NCI-H748 treated with DMSO at 0.1 percent for 48 hours (cell line): ENCODE results near the gene TDRD3.
"Not testable (repeated sequence)": the region's sequence is repeated elsewhere in the genome, so short reads cannot be mapped to it uniquely, and the experiment has no call there.

ENCODE experiments used
- DNase-seq: peaks from one replicate; lab custom pipeline; 2025; lab: John Stamatoyannopoulos, UW

Gene TDRD3

DNA sequence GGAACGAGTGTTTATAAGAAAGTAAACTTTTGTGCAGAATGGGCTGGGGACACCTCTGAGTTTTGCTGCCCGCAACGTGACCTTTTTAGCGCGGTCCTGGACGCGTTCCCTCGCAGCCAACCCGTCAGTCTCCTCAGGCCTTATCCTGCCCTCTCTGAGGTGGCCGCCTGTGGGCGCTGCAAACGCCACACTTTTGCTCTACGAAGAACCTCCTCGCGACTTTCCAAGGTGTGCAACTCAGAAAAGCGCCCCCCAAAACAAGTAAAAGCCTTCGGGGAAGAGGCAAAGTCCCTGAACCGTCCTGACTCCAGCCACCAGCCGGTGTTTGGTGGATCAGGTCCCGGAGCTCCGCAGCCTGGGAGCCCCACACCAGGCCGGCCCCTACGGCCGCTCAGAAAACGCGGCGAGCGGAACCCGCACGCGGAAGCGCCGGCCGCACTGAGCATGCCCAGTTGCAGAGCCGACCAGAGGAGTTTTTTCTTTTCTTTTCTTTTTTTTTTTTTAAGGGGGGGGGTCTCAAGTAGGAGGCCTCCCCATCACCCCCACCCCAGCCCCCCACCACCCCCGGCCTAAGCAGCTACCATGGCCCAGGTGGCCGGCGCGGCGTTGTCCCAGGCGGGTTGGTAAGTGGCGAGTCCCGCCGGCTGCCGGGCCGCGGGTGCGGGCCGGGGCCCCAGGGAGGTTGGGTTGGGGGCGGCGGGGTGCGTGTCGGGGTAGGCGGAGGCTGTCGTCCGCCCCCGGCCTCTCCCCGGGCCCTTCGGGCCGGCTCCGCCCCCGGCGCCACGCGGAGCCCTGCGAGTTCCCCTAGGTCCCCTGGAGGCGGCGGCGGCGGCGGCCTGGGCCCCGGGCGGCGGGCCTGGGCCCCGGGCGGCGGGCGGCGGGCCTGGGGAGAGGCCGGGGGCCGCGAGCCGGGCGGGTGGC lies at the start of gene TDRD3:
Gene TDRD3 (plus strand): TSS at position 438 of the 921 bp plus-strand sequence. CDS start 145 bp downstream, at position 583.
- peak; percentile 75 for DNase-seq

DNA sequence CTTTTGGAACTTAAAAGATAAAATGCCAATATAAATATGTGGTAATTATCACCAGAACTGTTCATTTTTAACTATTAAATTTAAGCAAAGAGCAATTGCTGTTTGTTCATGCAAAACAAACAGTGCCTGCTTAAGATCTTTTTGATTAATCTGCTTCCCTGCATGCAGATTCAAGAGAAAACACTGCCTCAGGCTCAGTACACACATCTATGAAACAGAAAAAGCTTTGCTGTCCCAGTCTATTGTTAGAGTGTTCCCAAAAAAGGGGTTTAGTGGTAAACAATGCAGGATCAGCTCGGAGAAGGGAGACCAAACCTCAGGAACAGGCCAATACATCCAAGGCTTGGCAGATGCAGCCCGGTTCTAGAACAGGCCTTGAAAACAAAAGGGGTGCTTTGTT lies 49.3 kb upstream of the TDRD3 start:
- DNase-seq, result no peak

DNA sequence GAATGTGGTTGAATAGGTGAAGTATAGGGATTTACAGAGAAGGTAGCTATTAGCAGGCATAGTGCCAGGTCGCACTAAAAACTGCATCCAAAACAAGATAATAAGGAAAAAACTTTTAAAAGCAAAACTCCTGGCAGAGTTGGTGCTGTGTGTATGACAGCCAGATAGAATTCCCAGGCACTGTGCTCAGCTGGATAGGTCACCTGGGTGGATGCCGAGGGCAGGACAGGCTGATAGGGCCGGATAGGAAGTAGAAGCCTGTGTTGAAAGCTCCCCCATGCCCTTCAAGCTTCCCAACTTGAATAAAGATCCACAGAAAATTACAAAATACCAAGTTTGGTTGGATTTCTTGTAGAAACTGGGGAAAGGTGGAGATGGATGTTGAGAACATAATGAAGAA lies 48.9 kb upstream of the TDRD3 start:
- no peak for DNase-seq

DNA sequence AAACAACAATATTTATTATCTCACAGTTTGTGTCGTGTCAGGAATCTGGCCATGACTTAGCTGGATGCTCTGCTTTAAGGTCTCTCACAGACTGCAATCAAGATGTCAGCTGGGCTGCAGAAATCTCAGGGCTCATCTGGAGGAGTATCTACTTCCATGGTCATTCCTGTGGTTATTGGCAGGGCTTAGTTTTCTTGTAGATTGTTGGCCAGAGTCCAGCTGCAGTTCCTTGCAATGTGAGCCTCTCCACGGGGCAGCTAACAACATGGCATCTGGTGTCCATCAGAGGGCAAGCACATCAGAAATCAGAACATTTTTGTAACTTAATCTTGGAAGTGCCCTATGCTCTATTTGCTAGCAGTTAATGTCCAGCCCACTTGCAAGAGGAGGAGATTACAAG lies 45.7 kb upstream of the TDRD3 start:
- DNase-seq, result no peak

DNA sequence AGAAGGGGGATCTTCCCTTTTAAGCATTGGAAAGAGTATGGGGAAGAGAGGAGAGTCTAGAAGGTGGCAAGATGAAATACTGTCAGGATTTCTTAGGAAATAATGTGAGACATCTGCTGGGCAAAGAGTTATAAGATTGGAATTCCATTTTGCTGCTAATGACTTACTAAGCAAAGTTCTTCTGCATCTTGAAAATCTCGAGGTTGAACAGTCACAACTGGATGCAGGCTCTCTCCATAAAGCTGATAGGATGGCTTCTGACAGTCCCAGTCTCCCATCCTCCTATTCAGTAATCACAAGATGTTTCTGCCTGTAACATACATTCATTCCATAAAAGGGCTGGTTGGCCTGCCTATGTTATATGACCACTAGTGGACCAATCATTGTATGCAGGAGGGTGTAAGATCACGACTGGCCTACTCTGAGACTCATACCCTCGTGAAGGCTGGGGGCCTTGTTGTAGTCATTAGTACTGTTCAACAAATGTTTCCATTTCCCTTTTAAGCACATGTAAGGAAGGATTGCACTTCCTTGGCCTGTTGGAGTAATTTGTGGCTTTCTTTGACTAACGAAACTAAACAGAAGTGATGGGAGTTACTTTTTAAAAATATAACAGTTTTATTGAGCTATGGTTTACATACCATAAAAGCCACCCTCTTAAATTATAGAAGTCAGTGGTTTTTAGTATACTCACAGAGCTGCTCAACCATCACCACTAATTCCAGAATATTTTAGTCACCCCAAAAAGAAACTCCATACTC lies 45.0 kb upstream of the TDRD3 start:
- DNase-seq, result no peak

DNA sequence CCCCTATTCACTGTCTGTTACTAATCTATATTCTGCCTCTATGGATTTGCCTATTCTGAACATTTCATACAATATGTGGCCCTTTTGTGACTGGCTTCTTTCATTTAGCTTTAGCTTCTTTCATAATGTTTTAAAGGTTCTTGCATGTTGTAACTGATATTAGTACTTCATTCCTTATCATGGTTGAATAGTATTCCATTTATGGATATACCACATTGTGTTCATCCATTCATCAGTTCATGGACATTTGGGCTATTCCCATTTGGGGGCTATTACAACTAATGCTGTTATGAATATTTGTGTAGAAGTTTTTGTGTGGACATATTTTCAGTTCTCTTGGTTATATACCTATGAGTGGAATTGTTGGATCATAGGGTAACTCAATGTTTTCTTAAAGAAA lies 44.4 kb upstream of the TDRD3 start:
- DNase-seq, result no peak

DNA sequence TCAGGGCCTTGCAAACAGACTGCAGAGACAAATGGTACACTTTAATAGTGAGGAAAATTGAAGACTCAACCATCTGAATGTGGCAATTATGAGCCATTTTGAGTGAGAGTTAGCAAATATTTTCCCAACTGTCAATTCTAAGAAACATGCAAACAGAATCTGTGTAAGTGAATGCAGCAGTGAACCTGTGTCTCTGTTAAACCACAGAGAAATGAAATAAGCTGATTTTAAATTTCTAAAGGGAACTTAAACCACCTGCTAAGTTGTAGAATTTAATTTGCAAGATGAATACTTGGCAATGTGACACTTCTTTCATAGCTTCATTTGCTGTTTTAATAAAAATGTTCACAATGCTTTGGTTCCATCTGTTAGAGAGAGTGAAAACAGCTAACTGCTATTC lies 42.0 kb upstream of the TDRD3 start:
- peak; percentile 55 for DNase-seq

DNA sequence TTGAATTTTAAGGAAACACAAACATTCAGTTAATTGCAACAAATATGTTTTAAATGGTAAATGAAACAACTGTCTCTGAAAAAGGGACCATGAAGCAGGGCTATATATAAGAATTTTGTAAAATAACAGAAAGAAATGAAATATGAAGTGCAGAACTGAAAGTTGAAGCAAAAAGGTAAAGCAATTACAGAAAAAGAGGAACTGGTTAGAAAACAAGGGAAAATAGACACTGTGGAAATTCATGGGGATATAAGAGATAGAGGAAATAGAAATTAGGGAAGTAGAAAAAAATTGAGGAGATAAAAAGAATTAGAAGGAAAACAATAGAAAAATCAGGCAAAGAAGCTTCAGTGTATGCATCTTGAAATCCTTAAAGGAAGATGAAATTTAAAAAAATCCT lies 40.0 kb upstream of the TDRD3 start:
- no peak for DNase-seq

DNA sequence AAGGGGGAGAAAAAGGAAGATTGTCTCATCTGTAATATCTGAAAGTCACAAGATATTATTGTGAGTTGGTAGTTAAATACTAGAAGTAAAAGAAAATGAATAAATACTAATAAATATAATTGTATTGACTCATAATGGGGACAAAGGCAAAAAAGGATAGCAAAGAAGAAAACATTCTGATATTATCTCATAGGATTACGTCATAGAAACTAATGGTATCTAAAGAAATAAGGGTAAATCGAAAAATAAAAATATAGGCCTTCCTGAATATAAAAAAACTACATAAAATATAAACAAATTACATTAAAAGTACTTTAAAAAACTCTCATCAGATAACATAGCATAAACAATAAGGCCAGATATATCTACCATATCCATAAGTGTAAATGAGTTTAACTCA lies 38.6 kb upstream of the TDRD3 start:
- DNase-seq, result no peak

DNA sequence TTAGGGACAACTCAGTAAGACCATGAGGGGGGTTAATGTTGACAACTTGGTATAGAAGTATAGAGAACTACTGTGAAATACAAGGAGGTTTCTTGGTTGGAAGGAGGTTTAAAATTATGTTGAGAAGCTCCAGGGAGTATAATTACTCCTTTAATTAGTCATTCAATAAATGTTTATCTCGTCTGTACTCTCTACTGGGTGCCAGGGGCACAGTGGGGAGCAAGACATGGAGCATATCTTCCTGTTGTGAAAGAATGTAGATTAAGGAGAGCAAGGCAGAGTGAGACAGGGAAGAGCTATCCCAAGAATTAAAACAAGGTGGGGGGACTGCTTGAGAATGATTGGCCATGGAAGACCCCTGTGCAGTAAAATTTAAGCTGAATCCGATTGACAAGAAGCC lies 33.7 kb upstream of the TDRD3 start:
- DNase-seq, result no peak

DNA sequence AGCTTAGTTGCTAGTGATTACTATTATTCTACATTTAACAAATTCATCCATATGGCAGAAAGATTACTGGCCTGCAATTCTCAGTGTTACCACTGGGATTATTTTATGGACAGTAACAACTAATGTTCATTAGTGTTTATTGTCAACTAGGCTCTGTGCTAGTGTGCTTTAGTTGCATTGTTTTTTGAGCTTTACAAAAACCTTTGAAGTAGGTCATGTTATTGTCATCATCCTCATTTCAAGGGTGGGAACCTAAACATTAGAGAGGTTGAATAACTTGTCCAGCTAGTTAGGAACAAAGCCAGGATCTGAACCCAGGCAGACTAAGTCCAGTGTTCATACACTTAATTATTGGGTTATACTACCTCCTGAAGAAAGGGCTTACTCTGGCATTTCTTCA lies 27.8 kb upstream of the TDRD3 start:
- DNase-seq, result peak; percentile 12

DNA sequence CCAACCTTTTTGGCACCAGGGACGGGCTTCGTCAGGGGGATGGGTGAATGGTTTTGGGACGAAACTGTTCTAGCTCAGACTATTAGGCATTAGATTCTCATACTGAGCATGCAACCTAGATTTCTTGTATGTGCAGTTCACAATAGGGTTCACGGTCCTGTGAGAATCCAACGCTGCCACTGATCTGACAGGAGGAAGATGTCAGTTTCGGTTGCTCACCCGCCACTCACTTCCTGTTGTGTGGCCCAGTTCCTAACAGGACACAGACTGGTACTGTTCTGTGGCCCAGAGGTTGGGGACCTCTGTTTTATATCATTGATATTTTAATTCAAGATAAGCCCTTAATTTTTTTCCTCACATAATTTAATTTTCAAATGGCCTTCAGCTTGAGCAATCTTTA lies 26.7 kb upstream of the TDRD3 start:
- no peak for DNase-seq

DNA sequence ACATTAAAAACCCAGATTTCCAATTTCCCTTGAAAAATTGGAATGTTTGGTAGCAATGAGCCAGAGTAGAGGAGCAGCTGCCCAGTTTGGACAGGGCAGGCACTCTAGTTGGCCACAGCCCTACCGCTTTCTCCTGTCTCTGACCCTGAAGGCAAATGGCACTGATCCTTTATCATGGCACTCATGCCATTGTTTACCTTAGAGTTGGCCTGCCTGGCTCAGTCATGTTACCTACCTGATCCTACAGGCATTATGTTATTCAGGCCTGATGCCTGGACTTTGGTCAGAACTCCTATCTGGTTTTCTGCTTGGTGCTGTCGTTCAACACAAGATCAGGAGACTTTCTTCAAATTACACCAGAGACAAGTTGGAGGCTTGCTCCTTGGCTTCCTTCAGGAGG lies 24.9 kb upstream of the TDRD3 start:
- no peak for DNase-seq

DNA sequence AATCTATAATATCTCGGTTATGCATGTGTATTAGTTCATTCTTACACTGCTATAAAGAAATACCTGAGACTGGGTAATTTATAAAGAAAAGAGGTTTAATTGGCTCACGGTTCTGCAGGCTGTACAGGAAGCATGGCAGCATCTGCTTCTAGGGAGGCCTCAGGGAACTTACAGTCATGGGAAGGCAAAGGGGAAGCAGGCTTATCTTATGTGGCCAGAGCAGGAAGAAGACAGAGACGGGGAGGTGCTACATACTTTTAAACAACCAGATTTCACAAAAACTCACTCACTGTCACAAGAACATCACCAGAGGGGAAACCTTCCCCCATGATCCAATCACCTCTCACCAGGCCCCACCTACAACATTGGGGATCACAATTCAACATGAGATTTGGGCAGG lies 17.7 kb upstream of the TDRD3 start:
- not testable (repeated sequence) for DNase-seq

DNA sequence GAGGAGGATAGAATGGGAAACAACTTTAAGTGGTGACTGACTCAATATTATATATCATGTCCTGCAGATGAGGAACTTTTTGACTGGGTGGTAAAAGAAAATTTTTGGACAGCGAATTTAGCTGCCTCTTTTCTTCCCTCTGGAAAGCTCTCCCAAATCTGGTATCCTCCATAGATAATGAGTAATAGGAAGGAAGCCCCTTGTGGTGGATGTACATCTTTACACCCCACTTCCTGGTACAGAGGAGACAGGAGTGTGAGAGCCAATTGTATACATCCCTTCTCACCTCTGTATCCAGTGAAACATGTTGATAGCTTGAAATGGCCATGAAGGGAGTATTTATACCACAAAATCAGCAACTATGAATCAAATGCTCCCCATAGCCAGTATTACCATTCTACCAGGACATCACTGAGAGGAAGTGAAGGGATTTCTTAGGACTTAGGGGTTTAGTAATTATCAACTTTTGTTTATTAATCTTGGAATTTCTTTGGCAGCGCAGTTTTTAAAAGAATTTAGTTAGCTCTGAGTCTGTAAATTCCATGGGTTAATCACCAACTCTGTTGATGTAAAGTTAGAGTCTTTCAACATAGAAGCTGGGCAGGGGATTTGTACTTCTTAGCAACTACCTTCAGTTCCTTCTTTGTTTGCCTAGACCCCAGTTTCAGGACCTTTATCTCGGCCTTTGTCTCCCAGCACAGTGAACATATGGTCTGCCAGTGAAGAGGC lies 17.0 kb upstream of the TDRD3 start:
- no peak for DNase-seq

DNA sequence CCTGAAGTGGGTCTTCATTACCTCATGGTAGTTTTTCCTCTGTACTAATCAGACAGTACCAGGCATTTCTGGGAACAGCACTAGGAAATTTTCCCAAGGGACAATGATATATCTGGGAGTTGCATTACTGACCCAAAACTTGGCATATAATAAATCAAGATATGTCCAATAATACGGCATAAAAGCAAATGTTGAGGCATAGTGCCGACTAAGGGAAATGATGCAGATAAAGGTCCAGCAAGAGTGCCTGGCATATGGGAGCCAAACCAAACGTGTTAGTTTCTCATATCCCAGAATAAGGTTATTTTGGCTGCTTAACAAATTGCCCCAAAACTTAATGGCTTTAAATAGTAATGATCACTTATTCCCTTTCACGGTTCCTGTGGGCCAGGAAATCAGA lies 12.1 kb upstream of the TDRD3 start:
- DNase-seq, result no peak

DNA sequence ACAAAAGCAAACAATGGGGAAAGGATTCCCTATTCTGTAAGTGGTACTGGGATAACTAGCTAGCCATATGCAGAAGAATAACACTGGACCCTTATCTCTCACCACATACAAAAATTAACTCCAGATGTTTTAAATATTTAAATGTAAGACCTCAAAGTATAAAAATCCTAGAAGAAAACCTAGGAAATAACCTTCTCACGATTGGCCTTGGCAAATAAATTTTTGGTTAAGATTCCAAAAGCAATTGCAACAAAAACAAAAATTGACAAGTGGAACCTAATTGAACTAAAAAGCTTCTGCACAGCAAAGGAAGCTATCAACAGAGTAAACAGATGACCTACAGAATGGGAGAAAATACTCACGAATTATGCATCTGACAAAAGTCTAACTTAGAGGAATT lies 10.8 kb upstream of the TDRD3 start:
- DNase-seq, result no peak

DNA sequence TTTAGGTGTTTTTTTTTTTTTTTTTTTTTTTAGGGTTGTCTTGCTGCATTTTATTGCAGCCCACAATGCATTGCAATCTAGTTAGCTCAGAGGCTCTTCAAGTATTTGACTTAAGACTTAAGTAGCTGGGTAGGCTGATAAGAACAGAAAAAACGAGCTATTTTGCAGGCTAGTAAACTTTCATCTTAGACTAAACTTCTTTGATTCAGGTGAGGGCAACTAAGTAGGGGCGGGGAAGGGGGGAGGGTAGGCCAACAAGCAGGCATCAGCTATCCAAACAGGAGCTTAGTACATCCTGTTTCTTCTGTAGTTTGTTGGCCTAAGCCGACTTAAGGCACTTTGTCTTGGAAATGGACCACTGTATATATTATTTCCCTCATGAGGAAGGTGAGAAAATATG lies 4.9 kb upstream of the TDRD3 start:
- no peak for DNase-seq

DNA sequence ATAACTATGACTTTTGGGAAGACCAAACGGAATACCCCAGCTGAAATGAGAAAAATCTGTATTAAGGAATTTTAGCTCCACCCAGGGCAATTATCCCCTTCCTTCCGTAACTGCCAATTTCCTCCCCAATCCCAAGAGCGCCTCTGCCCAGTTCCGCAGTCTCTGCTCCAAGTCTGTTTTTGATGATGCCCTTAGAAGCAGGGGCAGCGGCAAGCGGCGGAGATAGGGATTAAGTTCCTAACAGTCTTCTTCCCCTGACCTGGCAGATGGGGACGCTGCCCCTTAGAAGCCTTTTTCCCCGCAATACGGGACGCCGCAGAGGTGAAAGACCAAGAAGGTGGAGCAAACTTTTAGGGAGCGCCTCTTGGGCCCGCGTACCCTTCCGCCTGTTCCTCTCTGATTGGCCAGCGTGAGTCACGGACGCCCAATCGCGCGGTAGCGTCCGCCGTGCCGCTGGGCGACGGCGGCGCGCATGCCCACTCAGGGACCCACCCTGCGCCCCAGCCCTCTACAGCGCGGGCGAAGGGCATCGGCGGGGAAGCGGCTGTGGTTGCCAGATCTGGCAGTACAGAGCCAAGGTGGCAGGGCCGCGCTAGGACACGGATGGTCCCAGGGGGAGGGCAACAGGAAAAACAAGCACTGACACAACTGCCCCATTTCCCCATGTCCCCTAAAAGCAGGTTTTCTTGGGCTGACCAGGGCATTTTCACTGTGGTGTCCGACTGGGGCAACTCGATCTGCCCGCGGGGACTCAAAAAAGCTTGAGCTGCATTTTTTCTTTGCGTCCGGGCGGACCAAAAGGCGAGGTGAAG lies 843 bp upstream of the TDRD3 start:
- DNase-seq, result peak; percentile 90

DNA sequence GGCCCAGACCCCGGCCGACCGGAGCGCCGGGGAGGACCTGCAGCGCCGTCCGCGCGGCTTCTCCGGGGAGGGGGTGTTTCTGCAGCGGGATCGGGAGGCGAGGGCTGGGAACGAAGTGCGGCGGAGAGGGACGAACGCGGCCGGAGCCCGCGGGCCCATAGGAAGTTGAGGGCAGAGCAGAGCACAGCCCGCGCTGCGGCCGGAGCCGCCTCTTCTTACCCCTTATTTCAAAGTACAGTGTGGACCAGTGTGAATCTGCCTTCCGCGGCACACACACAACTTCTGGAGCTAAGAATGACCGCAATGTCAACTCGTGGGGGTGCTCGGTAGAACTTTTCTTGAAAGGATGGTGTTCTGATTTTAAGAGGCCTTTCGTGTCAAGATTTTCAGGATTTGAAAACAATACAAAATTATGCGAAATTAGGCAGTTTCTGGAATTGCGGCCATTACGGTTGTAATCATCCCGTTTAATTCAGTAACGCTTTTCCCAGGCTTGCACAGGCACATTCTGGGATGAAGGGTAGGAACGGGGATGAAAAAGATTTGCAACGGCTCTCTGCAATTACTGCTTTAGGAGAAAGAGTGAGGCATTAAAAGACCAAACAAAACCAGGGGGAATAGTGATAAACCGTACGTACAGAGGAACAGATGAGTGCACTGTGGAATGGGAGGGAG lies 821 bp downstream of the TDRD3 start:
- DNase-seq, result peak; percentile 48

DNA sequence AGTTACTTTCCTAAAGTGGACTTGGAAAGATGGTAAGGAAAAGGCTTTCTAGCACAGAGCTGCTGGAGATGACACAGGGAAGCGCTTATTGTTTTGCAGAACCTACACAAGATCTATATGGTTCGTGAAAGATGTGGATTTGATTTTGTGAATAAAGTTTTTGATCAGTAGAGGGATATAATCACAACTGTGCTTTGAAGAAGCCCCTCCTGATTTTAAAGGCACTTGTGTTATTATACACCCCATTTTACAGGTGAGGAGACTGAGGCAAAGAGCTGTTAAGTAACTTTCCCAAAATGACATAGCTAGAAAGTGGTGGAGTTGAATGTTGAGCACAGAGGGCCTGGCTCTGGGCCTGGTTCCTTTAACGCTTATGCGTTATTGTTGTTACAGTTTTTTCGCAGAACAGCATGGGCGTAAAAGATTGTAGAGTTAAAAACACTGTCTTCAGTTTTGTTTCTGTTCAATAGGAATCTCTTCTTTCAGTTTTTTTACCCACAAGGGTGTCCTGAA lies 1.4 kb downstream of the TDRD3 start:
- no peak for DNase-seq
